ENCODE data around the gene PARP4.
"Not testable (repeated sequence)": the region's sequence is repeated elsewhere in the genome, so short reads cannot be mapped to it uniquely, and the experiment has no call there.

The PARP4 gene

DNA sequence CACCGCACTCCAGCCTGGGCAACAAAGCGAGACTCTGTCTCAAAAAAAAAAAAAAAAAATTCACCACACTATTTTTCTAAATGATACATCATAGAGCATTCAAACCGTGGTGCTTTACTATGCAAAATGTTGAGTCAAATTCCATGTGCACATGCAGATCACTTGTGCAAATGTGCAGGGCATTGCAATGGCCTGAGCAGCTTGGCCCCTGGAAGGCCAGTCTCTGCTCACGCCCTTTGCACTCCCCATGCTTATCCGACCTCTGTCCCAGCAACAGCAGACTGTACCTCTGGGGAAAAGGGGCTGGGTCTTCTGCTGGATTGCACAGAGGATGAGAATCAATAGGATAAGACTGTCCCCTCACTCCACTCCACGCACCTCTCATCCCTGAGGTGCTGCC is 58.5 kb downstream of the PARP4 start:
- Histone ChIP-seq H3K9me2 (replicated peaks; ENCODE audit: low read depth, low read length) (no peaks in the 10 kb centered on the region), H3K9ac (ENCODE audit: low read depth, low read length, poor library complexity, severe bottlenecking) (no peak overlapping the region), H3K9me3 (ENCODE audit: insufficient read depth, low read depth, low read length) (no peaks in the 10 kb centered on the region), H3K4me3 (ENCODE audit: low read length, poor library complexity, severe bottlenecking) (no peak overlapping the region), H3K4me1 (ENCODE audit: insufficient read depth, low read length, poor library complexity, severe bottlenecking) (no peaks in the 10 kb centered on the region), H3K79me2 (ENCODE audit: insufficient read depth, low read length) (no peaks in the 10 kb centered on the region), H4K20me1 (ENCODE audit: insufficient read depth, low read length, poor library complexity, severe bottlenecking) (no peaks in the 10 kb centered on the region), H2AFZ (ENCODE audit: low read length) (no peak overlapping the region), H3K4me2 (ENCODE audit: low read depth, low read length, poor library complexity, severe bottlenecking) (no peak overlapping the region), H3F3A (ENCODE audit: low read depth) (no peaks in the 10 kb centered on the region), H3K27me3 (ENCODE audit: insufficient read depth, low read length, poor library complexity, severe bottlenecking) (no peaks in the 10 kb centered on the region), H3K36me3 (ENCODE audit: insufficient read depth, low read length) (peaks cover 70% of the 10 kb centered on the region; the same call in 1 of the 2 replicates)
- TF ChIP-seq, protein P1, sequence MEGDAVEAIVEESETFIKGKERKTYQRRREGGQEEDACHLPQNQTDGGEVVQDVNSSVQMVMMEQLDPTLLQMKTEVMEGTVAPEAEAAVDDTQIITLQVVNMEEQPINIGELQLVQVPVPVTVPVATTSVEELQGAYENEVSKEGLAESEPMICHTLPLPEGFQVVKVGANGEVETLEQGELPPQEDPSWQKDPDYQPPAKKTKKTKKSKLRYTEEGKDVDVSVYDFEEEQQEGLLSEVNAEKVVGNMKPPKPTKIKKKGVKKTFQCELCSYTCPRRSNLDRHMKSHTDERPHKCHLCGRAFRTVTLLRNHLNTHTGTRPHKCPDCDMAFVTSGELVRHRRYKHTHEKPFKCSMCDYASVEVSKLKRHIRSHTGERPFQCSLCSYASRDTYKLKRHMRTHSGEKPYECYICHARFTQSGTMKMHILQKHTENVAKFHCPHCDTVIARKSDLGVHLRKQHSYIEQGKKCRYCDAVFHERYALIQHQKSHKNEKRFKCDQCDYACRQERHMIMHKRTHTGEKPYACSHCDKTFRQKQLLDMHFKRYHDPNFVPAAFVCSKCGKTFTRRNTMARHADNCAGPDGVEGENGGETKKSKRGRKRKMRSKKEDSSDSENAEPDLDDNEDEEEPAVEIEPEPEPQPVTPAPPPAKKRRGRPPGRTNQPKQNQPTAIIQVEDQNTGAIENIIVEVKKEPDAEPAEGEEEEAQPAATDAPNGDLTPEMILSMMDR (conservative IDR thresholded peaks at IDR 0.05; ENCODE audit: low read length): no peak
- TF ChIP-seq EZH2phosphoT487 (IDR thresholded peaks at IDR 0.05; ENCODE audit: borderline replicate concordance): no peak

DNA sequence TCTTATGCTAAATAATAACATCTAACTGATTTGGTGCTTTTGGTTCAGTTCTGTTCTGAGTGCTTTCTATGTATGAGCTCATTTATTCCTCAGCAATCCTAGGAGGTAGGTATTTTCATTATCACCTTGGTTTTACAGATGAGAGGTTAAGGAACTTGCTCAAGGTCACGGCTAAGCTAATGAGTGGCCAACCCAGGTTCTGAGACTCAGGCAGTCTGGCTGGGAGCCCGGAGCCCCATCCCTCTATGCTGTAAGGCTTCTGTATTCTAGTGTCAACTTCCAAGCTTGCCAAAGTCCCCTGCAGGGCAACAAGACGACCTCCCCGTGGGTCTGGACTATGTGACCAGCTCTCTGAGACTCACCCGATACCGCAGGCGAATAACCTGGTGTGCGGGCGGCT is 60.5 kb downstream of the PARP4 start:
- H3K9ac ChIP-seq (ENCODE audit: low read depth, low read length, poor library complexity, severe bottlenecking): no peak overlapping the region
- H3K9me2 ChIP-seq (replicated peaks; ENCODE audit: low read depth, low read length): no peaks in the 10 kb centered on the region
- no peak for TF ChIP-seq EZH2phosphoT487 (IDR thresholded peaks at IDR 0.05; ENCODE audit: borderline replicate concordance)
- TF ChIP-seq, protein P1 (conservative IDR thresholded peaks at IDR 0.05; ENCODE audit: low read length): no peak
- H3K4me1 ChIP-seq (ENCODE audit: insufficient read depth, low read length, poor library complexity, severe bottlenecking): no peaks in the 10 kb centered on the region
- H3K27me3 ChIP-seq (ENCODE audit: insufficient read depth, low read length, poor library complexity, severe bottlenecking): no peaks in the 10 kb centered on the region
- no peaks in the 10 kb centered on the region for H4K20me1 ChIP-seq (ENCODE audit: insufficient read depth, low read length, poor library complexity, severe bottlenecking)
- H3K36me3 ChIP-seq (ENCODE audit: insufficient read depth, low read length): peaks cover 70% of the 10 kb centered on the region; the same call in 1 of the 2 replicates
- H2AFZ ChIP-seq (ENCODE audit: low read length): no peak overlapping the region
- no peaks in the 10 kb centered on the region for H3K79me2 ChIP-seq (ENCODE audit: insufficient read depth, low read length)
- no peaks in the 10 kb centered on the region for H3K9me3 ChIP-seq (ENCODE audit: insufficient read depth, low read depth, low read length)
- no peaks in the 10 kb centered on the region for H3F3A ChIP-seq (ENCODE audit: low read depth)
- H3K4me2 ChIP-seq (ENCODE audit: low read depth, low read length, poor library complexity, severe bottlenecking): no peak overlapping the region
- H3K4me3 ChIP-seq (ENCODE audit: low read length, poor library complexity, severe bottlenecking): no peak overlapping the region

DNA sequence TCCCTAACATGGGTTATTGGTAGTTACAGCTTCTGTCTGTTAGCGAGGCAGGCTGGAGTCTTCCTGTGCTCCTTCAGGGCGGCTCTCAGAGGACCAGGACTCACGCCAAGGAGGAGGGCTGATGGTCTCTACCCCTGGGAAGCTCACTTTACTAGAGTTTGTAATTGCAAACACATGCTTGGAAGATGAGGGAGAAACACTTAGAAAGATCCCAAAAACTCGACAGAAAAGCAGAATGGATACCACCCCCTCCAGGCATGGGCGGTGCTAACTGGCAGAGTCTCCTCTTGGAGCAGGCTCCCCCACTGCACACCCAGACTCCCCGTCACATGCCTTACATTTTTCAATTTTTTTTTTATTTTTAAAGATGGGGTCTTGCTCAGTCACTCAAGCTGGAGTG is 62.0 kb downstream of the PARP4 start:
- Histone ChIP-seq H3F3A (ENCODE audit: low read depth) (no peaks in the 10 kb centered on the region), H3K27me3 (ENCODE audit: insufficient read depth, low read length, poor library complexity, severe bottlenecking) (no peaks in the 10 kb centered on the region), H3K36me3 (ENCODE audit: insufficient read depth, low read length) (peaks cover 68% of the 10 kb centered on the region), H3K4me3 (ENCODE audit: low read length, poor library complexity, severe bottlenecking) (no peak overlapping the region), H3K79me2 (ENCODE audit: insufficient read depth, low read length) (no peaks in the 10 kb centered on the region), H3K4me1 (ENCODE audit: insufficient read depth, low read length, poor library complexity, severe bottlenecking) (no peaks in the 10 kb centered on the region), H3K9me2 (replicated peaks; ENCODE audit: low read depth, low read length) (no peaks in the 10 kb centered on the region), H4K20me1 (ENCODE audit: insufficient read depth, low read length, poor library complexity, severe bottlenecking) (no peaks in the 10 kb centered on the region), H3K9me3 (ENCODE audit: insufficient read depth, low read depth, low read length) (no peaks in the 10 kb centered on the region), H3K9ac (ENCODE audit: low read depth, low read length, poor library complexity, severe bottlenecking) (no peak overlapping the region), H2AFZ (ENCODE audit: low read length) (no peak overlapping the region), H3K4me2 (ENCODE audit: low read depth, low read length, poor library complexity, severe bottlenecking) (no peak overlapping the region)
- TF ChIP-seq, protein P1 (conservative IDR thresholded peaks at IDR 0.05; ENCODE audit: low read length): no peak
- TF ChIP-seq EZH2phosphoT487 (IDR thresholded peaks at IDR 0.05; ENCODE audit: borderline replicate concordance): no peak

DNA sequence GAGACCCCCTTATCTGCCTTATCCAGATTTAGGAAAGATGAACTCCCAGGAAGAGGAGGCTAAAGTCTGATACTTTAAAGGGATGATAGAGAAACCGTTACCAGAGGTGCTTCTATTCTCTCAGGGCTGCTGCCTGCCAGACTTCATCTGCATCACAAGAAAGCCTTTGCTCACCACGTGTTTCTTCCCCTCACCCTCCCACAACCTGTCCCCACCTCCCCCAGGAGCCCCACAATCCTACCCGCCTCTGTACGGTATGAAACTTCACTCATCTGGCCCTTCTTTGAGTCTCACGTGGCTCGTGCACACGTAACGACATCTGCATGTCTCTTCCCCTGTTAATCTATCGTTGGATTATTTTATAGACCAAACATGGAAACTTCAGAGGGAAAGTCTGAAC is 67.7 kb downstream of the PARP4 start:
- not testable (repeated sequence) for H3F3A ChIP-seq (ENCODE audit: low read depth); H3K4me1 ChIP-seq (ENCODE audit: insufficient read depth, low read length, poor library complexity, severe bottlenecking); H3K27me3 ChIP-seq (ENCODE audit: insufficient read depth, low read length, poor library complexity, severe bottlenecking); H3K9ac ChIP-seq (ENCODE audit: low read depth, low read length, poor library complexity, severe bottlenecking); H3K9me3 ChIP-seq (ENCODE audit: insufficient read depth, low read depth, low read length); H3K9me2 ChIP-seq (replicated peaks; ENCODE audit: low read depth, low read length); H3K4me2 ChIP-seq (ENCODE audit: low read depth, low read length, poor library complexity, severe bottlenecking); H3K4me3 ChIP-seq (ENCODE audit: low read length, poor library complexity, severe bottlenecking); H2AFZ ChIP-seq (ENCODE audit: low read length); H4K20me1 ChIP-seq (ENCODE audit: insufficient read depth, low read length, poor library complexity, severe bottlenecking); H3K79me2 ChIP-seq (ENCODE audit: insufficient read depth, low read length)
- H3K36me3 ChIP-seq (ENCODE audit: insufficient read depth, low read length): peaks cover 42% of the 10 kb centered on the region

Data from Loucy (cell line).